Spleen (tissue), 11 donors: ENCODE data around the gene CA5A. TPM values are rescaled to one million over a fixed set of nuclear protein-coding genes. Genes with fewer than 3 reads are reported as not detected.
"Not testable (repeated sequence)": the region's sequence is repeated elsewhere in the genome, so short reads cannot be mapped to it uniquely, and the experiment has no call there.

Source experiments
- DNase-seq: peaks from one replicate; pipeline ENCODE4 v3.0.0-alpha.2; 2020
- H3K27ac ChIP-seq, 8 donors: fragments of 200-600 bp; sonication (generic) in 7 of 8; 1 replicate in 4 of 8; 2 replicates in 4 of 8; pipeline versions ENCODE4 v1.5.0 to v1.8.0; 2016 to 2021; ENCODE audit warnings: inconsistent platforms in 4 of 8, mild to moderate bottlenecking in 4 of 8, moderate library complexity in 1 of 8
- H3K27me3 ChIP-seq, 7 donors: fragments of 200-600 bp; sonication (generic) in 6 of 7; replicated peaks in 1 of 7; 1 replicate in 4 of 7; 2 replicates in 3 of 7; pipeline versions ENCODE4 v1.5.0 to v1.8.0; 2016 to 2021; ENCODE audit warnings: inconsistent platforms in 3 of 7, mild to moderate bottlenecking in 1 of 7
- H3K36me3 ChIP-seq, 6 donors: fragments of 200-600 bp; sonication (generic) in 5 of 6; 1 replicate in 4 of 6; 2 replicates in 2 of 6; pipeline versions ENCODE4 v1.5.0 to v1.8.0; 2016 to 2021; ENCODE audit warnings: inconsistent platforms in 2 of 6
- H3K4me1 ChIP-seq, 6 donors: fragments of 200-600 bp; sonication (generic) in 5 of 6; 1 replicate in 3 of 6; 2 replicates in 3 of 6; pipeline versions ENCODE4 v1.5.0 to v1.8.0; 2016 to 2021; ENCODE audit warnings: inconsistent platforms in 3 of 6
- H3K4me3 ChIP-seq, 8 donors: fragments of 200-600 bp; sonication (generic) in 7 of 8; 1 replicate in 4 of 8; 2 replicates in 4 of 8; pipeline versions ENCODE4 v1.5.0 to v1.8.0; 2016 to 2021; ENCODE audit warnings: inconsistent platforms in 4 of 8, mild to moderate bottlenecking in 4 of 8, moderate library complexity in 2 of 8
- H3K9me3 ChIP-seq, 8 donors: fragments of 200-600 bp; sonication (generic) in 7 of 8; 1 replicate in 4 of 8; 2 replicates in 4 of 8; pipeline versions ENCODE4 v1.5.0 to v1.8.0; 2016 to 2021; ENCODE audit warnings: inconsistent platforms in 4 of 8
- POLR2A ChIP-seq, 3 donors: fragments of 450-650 bp; IDR thresholded peaks; one replicate each; pipeline ENCODE4 v1.5.1; 2017; ENCODE audit warnings: antibody characterized with exemption in 3 of 3, mild to moderate bottlenecking in 1 of 3
- POLR2AphosphoS5 ChIP-seq, 3 donors: sonication (generic); formaldehyde crosslinking; IDR thresholded peaks; one replicate each; pipeline ENCODE4 v1.5.1; 2017; ENCODE audit warnings: antibody characterized with exemption in 3 of 3
- WGBS, 5 donors: extraction: QIAGEN DNeasy Blood & Tissue Kit in 3 of 5; methylation state at CpG; one replicate each; pipeline versions ENCODE4 v1.1.5 to v1.1.7; 2013 to 2018; 5-methylcytosine and 5-hydroxymethylcytosine counted together
- intact Hi-C: fragments of 100-400 bp; cut with DNase I; formaldehyde crosslinking; loops from one replicate; pipeline ENCODE4 v1.15.0; 2023; ENCODE audit warnings: low total_unique reads
- polyA plus RNA-seq, 3 donors: library from polyadenylated mRNA; stranded (reverse); fragments of 200-250 nt; gene quantifications; one replicate each; pipeline ENCODE4 v1.2.1, GENCODE V29; 2013
- total RNA-seq, 7 donors: library from RNA; depleted of rRNA in 3 of 7; stranded (reverse); fragments of >200 nt in 3 of 7; fragmentation: NEBNext Ultra II Directional in 4 of 7; extraction: Animal tissue kit (Norgen Biotek cat#: 25700) in 4 of 7; gene quantifications; one replicate each; pipeline versions ENCODE4 v1.1.0 to v1.2.1, GENCODE V29; 2016 to 2021
- TF ChIP-seq, protein P1 (sequence below), 11 experiments: fragments of 200-600 bp in 7 of 11; fragments of 450-650 bp in 4 of 11; sonication (generic) in 4 of 11; IDR thresholded peaks in 8 of 11; conservative IDR thresholded peaks in 3 of 11; 1 replicate in 7 of 11; 2 replicates in 4 of 11; pipeline versions ENCODE4 v1.4.0 to v1.8.0; 2016 to 2021; ENCODE audit warnings: antibody characterized with exemption in 11 of 11, inconsistent platforms in 4 of 11, mild to moderate bottlenecking in 1 of 11
- donor health status: healthy with polysubstance abuse.
- donor health status: DM: no; HTN: no; CAD: no; lungs with moderate emphysema.
- donor health status: DM: no; HTN: no; CAD: no.
- donor health status: Bipolar disorder and iron deficiency.
- donor health status: healthy.
- donor health status: DM: no; HTN: no; CAD: no.
- donor health status: DM: yes; HTN: yes; CAD: no.

The CA5A gene
- total and polyA plus RNA-seq, 10 donors, result not detected

DNA sequence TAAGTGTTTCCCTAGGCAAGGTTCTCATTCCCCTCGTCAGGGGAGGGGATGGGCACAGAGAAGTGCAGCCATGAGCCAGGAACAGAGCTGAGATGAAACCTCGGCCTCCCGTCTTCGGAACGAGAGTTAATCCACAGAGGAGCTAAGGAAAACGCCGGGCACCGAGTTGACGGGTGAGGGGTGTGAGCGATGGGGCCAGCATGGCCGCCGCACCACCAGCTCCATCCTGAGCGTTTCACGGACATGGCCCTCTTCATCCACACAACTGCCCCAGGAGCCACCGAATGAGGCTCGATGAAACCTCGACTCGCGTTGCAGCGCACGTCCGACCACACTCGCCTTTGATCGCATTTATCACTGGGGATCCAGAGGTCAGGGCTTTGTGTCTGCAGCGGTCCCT is 21.5 kb downstream of the CA5A start:
- Histone ChIP-seq H3K4me3 (no peak overlapping the region), H3K4me1 (peaks cover 0 to 22% (median 9%) of the 10 kb centered on the region in 6 donors), H3K27me3 (peaks cover 0 to 34% (median 0%) of the 10 kb centered on the region in 7 donors), H3K36me3 (no peaks in the 10 kb centered on the region), H3K9me3 (no peaks in the 10 kb centered on the region), H3K27ac (no peak overlapping the region)
- 92 to 96% (median 94%) methylated on average over 25 of the region's 25 CpGs for WGBS, 5 donors
- DNase-seq, result no peak
- intact Hi-C loops, result no loop called here
- TF ChIP-seq POLR2A (IDR thresholded peaks at IDR 0.05) (no peak), POLR2AphosphoS5 (IDR thresholded peaks at IDR 0.05) (no peak)
- TF ChIP-seq, protein P1, sequence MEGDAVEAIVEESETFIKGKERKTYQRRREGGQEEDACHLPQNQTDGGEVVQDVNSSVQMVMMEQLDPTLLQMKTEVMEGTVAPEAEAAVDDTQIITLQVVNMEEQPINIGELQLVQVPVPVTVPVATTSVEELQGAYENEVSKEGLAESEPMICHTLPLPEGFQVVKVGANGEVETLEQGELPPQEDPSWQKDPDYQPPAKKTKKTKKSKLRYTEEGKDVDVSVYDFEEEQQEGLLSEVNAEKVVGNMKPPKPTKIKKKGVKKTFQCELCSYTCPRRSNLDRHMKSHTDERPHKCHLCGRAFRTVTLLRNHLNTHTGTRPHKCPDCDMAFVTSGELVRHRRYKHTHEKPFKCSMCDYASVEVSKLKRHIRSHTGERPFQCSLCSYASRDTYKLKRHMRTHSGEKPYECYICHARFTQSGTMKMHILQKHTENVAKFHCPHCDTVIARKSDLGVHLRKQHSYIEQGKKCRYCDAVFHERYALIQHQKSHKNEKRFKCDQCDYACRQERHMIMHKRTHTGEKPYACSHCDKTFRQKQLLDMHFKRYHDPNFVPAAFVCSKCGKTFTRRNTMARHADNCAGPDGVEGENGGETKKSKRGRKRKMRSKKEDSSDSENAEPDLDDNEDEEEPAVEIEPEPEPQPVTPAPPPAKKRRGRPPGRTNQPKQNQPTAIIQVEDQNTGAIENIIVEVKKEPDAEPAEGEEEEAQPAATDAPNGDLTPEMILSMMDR (IDR thresholded peaks at IDR 0.05 in 8 of 11, conservative IDR thresholded peaks at IDR 0.05 in 3 of 11), result no peak

DNA sequence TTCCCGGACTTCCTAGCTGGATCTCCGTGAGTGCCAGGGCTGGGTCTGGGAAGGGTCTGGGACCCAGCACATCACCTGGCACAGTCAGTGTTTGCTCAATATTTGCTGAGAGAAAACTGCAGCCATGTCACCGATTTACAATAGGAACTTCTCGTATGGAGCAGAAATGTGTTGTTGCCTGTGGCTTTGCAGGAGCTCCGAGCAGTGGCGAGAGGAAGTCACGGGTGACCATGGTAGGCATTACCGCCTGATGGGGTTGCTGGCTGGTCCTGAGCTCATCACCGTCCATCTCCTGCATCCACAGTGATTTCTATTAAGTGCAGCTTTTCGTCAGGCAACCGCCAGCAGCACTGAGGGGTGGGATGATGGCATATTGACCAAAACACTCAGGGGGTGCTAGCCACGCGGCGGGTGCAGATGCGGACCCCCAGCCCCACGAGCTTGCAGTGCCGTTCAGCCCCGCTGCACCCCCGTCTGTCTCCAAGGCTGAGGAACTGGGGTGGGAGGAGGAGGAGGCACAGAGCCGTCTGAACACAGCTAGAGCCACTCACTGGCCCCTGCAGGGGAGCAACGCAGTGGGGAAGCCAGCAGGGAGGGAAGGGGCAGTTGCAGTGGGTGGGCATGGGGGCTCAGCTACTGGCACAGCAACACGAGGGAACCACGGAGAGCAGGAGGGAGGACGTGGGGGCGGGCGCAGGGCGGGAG is 22.2 kb downstream of the CA5A start:
- H3K36me3 ChIP-seq, DNase-seq, H3K27ac ChIP-seq, H3K4me3 ChIP-seq, intact Hi-C loops, H3K9me3 ChIP-seq: not testable (repeated sequence)
- H3K4me1 ChIP-seq, result peaks cover 0 to 26% (median 11%) of the 10 kb centered on the region in 6 donors
- peaks cover 0 to 33% (median 0%) of the 10 kb centered on the region in 7 donors for H3K27me3 ChIP-seq
- WGBS, 5 donors, result 71 to 82% (median 76%) methylated on average over 24 to 27 of the region's 27 CpGs

DNA sequence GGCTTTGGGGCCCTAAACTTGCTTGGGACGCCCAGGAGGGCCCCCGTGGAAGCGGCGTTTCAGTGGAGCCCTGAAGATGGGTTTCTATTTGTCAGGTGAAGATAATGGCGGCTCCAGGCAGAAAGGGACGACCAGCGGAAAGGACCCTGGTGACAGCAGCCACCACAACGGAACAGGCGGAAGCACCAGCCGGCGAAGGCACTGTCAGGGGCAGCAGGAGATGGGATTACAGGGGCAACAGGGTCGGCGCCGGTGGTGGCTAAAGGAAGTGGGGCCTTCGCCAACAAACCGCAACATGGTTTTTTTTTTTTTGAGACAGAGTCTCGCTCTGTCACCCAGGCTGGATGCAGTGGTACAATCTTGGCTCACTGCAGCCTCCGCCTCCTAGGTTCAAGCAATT is 23.6 kb downstream of the CA5A start:
- H3K27me3 ChIP-seq, result peaks cover 0 to 43% (median 0%) of the 10 kb centered on the region in 7 donors
- DNase-seq, H3K36me3 ChIP-seq, intact Hi-C loops, H3K27ac ChIP-seq, H3K4me3 ChIP-seq, H3K9me3 ChIP-seq: not testable (repeated sequence)
- H3K4me1 ChIP-seq, result peaks cover 0 to 13% (median 8%) of the 10 kb centered on the region in 6 donors
- 61 to 84% (median 79%) methylated on average over 18 of the region's 18 CpGs for WGBS, 5 donors

DNA sequence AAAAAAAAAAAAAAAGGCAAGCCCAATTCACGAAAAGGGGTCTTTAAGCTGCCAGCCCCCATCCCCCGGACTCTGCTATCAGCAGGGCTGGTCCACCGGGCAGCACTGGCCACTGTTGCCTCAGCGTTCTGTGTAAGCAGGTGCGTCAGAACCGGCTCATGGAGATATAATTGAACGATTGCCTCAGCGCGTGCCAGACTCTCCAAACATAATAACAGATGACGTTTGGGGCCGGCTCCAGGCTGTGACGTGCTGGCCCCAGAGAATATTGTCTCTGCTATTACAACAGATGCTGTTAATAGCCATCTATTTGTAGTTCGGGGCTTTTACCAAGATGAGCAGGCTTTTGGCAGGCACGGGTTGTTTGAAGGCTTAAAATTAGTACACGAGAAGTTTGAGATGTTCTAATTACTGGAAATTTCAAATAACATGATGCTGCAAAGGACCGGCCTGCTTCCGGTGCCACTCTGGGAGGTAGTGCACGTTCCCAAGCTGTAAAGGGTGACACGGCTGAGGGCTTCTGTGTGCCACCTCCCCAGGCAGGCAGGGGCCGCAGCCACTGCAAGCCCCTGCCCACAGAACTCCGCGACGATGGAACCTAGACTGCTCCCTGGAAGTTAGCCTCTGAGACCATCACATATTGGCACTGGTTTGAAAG is 25.1 kb downstream of the CA5A start:
- H3K27me3 ChIP-seq, result peaks cover 0 to 44% (median 0%) of the 10 kb centered on the region in 7 donors
- 82 to 87% (median 84%) methylated on average over 18 to 23 of the region's 23 CpGs for WGBS, 5 donors
- H3K27ac ChIP-seq, H3K9me3 ChIP-seq, DNase-seq, H3K36me3 ChIP-seq, H3K4me3 ChIP-seq, H3K4me1 ChIP-seq, intact Hi-C loops: not testable (repeated sequence)

DNA sequence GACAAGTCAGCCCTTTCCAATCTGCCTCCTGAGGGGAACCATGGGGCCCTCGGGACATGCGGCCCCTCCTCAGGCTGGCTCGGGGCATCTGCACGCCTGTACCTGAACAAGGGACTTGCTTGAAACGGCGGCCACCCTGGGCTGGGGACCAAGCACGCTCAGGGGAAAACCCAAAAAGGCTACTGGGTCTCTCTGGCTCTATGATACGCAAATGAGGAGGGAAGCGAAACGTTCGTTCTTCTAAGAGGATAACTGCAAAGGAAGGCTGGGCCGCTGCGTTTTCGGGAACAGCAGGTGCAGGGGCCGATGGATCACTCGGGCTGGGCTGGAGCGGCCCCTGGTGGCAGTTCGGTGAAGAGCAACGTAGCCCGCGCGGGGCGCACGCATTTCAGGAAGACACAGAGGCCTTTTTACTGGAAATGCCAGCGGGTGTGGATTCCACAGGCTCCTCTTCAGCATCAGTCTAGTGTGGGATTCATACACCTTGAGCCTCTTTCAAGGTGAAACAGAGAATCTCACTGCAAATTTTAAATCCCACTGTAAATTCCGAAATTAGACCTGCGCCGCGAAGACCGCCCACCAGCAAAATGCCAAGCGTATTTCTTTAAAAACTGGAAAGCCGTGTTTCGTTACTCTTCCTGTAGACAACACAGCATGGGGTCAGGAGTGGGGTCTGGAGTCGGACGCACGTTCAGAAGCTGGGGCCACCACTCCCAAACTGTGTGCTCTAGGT is 27.0 kb downstream of the CA5A start:
- 35 to 48% (median 37%) methylated on average over 28 to 36 of the region's 36 CpGs for WGBS, 5 donors
- not testable (repeated sequence) for H3K9me3 ChIP-seq, H3K36me3 ChIP-seq, H3K4me3 ChIP-seq, H3K27ac ChIP-seq, H3K4me1 ChIP-seq
- peaks cover 0 to 43% (median 0%) of the 10 kb centered on the region in 7 donors for H3K27me3 ChIP-seq
- TF ChIP-seq, protein P1 (IDR thresholded peaks at IDR 0.05 in 8 of 11, conservative IDR thresholded peaks at IDR 0.05 in 3 of 11), result peak; percentile 51 to 96 (median 88)
- peak in 2 of 3 donors; percentile 55 for TF ChIP-seq POLR2AphosphoS5 (IDR thresholded peaks at IDR 0.05)
- intact Hi-C loops, result loop anchor here (10.0 kb wide), 1 partner anchor 135 kb away; no protein-coding TSS in a partner anchor
- peak; percentile 92 for DNase-seq

DNA sequence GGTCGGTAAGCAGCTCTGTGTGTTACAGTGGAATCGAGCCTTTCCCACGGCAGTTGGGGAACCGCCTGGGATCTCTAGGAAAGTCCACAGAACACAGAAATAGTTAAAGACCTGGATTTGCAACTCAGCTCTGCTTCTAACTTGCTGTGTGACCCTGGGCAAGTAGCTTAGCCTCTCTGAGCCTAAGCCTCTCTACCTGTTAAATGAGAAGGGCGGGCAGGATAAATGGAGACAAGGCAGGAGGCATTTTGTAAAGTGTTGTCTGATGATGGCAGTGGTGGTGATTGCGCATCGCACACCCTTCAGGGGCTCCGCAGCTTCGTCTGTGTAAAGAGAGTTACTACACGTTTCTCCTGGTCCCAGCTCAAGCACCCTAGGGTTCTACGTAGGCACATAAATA is 28.2 kb downstream of the CA5A start:
- DNase-seq, H3K27ac ChIP-seq, H3K36me3 ChIP-seq, H3K4me1 ChIP-seq, H3K9me3 ChIP-seq, H3K4me3 ChIP-seq: not testable (repeated sequence)
- intact Hi-C loops, result loop anchor here (10.0 kb wide), 1 partner anchor 133 kb away; no protein-coding TSS in a partner anchor
- peaks cover 0 to 31% (median 0%) of the 10 kb centered on the region in 7 donors for H3K27me3 ChIP-seq
- 82 to 93% (median 91%) methylated on average over 6 to 11 of the region's 11 CpGs for WGBS, 5 donors

DNA sequence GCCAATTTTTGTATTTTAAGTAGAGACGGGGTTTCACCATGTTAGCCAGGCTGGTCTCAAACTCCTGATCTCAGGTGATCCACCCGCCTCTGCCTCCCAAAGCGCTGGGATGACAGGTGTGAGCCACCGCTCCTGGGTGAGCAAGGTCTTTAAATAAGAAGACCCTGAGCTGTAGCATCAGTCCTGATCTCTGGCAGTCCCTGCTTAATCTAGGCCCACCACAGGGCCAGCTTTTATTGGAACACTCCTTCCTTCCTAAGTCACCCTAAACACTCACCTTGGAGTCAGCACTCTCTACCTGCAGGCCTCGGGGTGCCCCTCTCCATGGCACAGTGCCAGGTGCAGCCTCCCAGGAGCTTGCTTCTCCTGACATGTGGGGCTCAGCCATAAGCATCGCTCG is 30.8 kb downstream of the CA5A start:
- DNase-seq, H3K4me3 ChIP-seq, H3K36me3 ChIP-seq, H3K27ac ChIP-seq, H3K9me3 ChIP-seq, H3K4me1 ChIP-seq: not testable (repeated sequence)
- H3K27me3 ChIP-seq, result peaks cover 0 to 30% (median 0%) of the 10 kb centered on the region in 7 donors
- 90 to 97% (median 93%) methylated on average over 4 to 7 of the region's 7 CpGs for WGBS, 5 donors
- intact Hi-C loops, result loop anchor here (10.0 kb wide), 1 partner anchor 131 kb away; no protein-coding TSS in a partner anchor

DNA sequence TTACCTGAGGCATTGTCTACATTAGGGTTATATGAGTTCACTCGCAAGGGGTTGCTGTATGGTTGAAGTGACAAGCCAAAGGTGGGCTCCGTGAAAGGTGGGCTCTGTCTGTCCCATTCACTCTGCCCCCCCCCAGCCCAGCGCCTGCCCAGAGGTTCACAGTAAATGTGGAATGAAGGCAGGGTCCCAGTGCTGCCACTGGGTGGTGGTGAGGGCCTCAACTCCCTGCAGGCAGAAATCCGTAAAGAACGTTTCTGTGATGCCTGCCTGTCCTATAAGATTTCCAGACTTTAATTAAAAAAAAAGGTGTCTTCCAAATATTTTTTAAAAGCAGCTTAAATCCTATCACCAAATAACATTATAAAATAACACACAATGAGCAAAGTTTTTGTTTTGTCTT is 31.4 kb downstream of the CA5A start:
- WGBS, 5 donors, result 73 to 95% (median 83%) methylated on average over 2 to 5 of the region's 5 CpGs
- H3K36me3 ChIP-seq, H3K4me1 ChIP-seq, H3K9me3 ChIP-seq, DNase-seq, H3K4me3 ChIP-seq, H3K27ac ChIP-seq: not testable (repeated sequence)
- H3K27me3 ChIP-seq, result peaks cover 0 to 34% (median 0%) of the 10 kb centered on the region in 7 donors
- intact Hi-C loops, result loop anchor here (10.0 kb wide), 1 partner anchor 130 kb away; no protein-coding TSS in a partner anchor
